ENCODE measurements around the gene CDC42BPB.

CDC42BPB gene

DNA sequence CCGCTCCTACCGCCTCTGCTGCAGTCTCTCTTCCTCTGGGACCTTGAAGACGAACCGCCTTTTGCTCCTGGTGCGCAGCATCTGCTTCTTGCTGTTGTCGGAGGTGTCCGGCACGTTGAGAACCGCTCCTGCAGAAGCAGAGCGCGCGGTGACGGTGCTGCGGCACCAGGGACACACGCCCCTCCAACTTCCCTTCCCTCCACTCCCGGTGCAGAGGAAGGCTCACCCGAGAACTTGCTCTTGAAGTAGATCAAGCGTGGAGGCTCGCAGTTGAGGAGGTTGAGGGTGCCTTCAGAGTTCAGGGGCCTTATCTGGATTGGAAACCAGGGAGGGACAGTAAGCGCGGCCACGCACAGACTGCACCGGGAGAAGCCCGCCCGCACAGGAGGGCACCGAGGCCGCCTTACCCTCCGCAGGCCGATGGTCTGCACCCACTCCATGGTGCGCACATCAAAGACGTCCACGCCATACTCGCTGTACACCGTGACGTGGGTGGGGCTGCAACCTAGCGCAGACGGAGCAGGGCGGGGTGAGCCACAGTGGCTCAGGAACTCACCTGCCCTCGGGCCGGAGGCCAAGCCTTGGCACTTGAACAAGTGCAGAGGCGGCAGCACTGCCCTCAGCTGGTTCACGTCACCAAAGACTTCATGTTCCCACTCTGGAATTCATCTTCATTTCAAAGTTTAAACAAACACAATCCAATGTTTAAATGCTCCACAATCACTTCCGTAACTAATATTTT is 117.4 kb downstream of the CDC42BPB start:
- H3K9me3 ChIP-seq (ENCODE audit: control insufficient read depth, low read depth, low read length), result no peaks in the 10 kb centered on the region
- no peaks in the 10 kb centered on the region for H3K27me3 ChIP-seq (ENCODE audit: control insufficient read depth, insufficient read depth, low read length)
- no peak overlapping the region for H3K4me3 ChIP-seq (ENCODE audit: low read length)
- no peak overlapping the region for H3K27ac ChIP-seq (ENCODE audit: low read length)
- H3K36me3 ChIP-seq (ENCODE audit: control insufficient read depth, low read depth, low read length), result peaks cover 39% of the 10 kb centered on the region
- H3K4me1 ChIP-seq (ENCODE audit: control insufficient read depth, low read depth, low read length), result no peaks in the 10 kb centered on the region
- H3K9ac ChIP-seq (ENCODE audit: low read length), result no peak overlapping the region

DNA sequence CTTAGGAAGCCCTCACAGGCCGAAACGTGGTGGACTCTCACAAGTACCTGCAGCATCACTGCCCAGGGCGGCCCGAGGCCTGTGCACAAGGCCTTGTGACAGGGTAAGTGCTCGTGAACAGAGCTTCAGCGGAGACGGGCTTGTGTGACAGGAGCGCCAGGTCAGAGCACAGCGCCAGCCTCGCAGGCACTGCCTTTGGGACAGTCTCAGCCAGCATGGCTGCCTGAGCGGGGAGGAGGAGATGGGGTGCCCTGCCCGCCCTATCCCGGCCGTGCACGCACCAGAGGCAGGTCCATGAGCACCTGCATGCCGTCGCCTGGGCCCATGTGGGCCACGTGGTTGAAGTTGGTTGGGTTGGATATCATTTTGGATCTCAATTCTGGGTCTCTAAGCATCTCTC is 118.0 kb downstream of the CDC42BPB start:
- H3K36me3 ChIP-seq (ENCODE audit: control insufficient read depth, low read depth, low read length), result peaks cover 38% of the 10 kb centered on the region
- H3K27me3 ChIP-seq (ENCODE audit: control insufficient read depth, insufficient read depth, low read length), result no peaks in the 10 kb centered on the region
- no peaks in the 10 kb centered on the region for H3K9me3 ChIP-seq (ENCODE audit: control insufficient read depth, low read depth, low read length)
- H3K9ac ChIP-seq (ENCODE audit: low read length), result no peak overlapping the region
- no peak overlapping the region for H3K27ac ChIP-seq (ENCODE audit: low read length)
- no peak overlapping the region for H3K4me3 ChIP-seq (ENCODE audit: low read length)
- H3K4me1 ChIP-seq (ENCODE audit: control insufficient read depth, low read depth, low read length), result no peaks in the 10 kb centered on the region

DNA sequence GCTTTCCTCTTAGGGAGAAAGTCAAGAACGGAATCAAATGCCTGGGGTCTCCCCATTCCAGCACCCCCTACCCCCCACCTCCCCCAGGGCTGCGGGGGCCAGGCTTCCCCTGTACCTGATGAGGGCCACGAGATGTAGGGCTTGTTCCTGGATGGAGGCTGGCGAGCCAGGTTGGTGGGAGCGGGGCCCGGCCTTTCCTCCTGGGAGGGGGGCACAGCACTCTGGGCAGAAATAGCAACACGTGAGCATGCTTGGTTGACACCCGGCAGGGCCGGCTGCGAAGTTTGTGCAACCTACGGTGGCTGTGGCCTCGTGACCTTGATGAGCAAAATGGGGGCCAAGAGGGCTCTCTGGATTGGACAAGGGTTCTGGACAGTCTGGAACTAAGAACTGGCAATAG is 119.2 kb downstream of the CDC42BPB start:
- Histone ChIP-seq H3K27ac (ENCODE audit: low read length) (no peak overlapping the region), H3K9ac (ENCODE audit: low read length) (no peak overlapping the region), H3K36me3 (ENCODE audit: control insufficient read depth, low read depth, low read length) (peaks cover 30% of the 10 kb centered on the region), H3K4me1 (ENCODE audit: control insufficient read depth, low read depth, low read length) (no peaks in the 10 kb centered on the region), H3K9me3 (ENCODE audit: control insufficient read depth, low read depth, low read length) (no peaks in the 10 kb centered on the region), H3K4me3 (ENCODE audit: low read length) (no peak overlapping the region), H3K27me3 (ENCODE audit: control insufficient read depth, insufficient read depth, low read length) (no peaks in the 10 kb centered on the region)

DNA sequence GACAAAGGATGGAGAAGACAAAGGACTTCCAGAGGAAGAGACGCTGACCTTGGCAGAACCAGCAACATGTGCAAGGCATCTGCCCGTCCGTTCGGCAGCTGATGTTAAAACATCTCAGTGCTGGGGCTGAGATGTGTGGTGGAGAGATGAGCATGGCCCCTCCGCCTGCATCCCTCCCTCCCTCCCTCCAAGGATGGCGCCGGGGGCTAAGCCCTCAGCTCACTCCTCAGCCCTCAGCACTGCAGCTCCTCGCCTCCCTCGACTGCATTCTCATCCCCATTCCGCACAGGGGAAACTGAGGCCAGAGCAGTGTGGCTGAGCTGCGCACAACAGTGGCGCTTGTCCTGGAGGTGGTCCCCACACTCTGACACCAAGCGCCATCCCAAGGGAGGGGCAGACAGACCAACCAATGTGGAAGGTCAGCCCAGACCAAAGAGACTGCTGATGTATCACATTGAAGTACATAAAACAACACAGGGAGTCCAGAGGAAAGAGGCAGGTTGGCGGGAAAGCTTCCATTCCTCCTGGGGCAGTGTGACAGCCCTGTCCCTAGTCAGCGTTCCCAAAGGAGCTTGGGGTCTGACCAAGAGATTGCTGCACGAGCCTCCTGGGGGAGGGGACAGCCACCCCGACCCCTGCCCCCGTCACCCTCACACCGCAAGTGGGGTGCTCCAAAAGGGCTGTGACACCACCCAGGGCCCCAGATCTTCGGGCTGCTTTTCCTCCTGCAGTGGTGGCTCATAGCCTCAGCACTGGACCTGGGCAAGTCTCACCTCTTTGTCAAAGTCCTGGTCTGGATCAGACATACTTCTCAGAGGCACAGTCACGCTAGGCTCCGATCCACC is 119.8 kb downstream of the CDC42BPB start:
- Histone ChIP-seq H3K36me3 (ENCODE audit: control insufficient read depth, low read depth, low read length) (peaks cover 31% of the 10 kb centered on the region), H3K27ac (ENCODE audit: low read length) (no peak overlapping the region), H3K27me3 (ENCODE audit: control insufficient read depth, insufficient read depth, low read length) (no peaks in the 10 kb centered on the region), H3K9ac (ENCODE audit: low read length) (no peak overlapping the region), H3K9me3 (ENCODE audit: control insufficient read depth, low read depth, low read length) (no peaks in the 10 kb centered on the region), H3K4me3 (ENCODE audit: low read length) (no peak overlapping the region), H3K4me1 (ENCODE audit: control insufficient read depth, low read depth, low read length) (no peaks in the 10 kb centered on the region)

DNA sequence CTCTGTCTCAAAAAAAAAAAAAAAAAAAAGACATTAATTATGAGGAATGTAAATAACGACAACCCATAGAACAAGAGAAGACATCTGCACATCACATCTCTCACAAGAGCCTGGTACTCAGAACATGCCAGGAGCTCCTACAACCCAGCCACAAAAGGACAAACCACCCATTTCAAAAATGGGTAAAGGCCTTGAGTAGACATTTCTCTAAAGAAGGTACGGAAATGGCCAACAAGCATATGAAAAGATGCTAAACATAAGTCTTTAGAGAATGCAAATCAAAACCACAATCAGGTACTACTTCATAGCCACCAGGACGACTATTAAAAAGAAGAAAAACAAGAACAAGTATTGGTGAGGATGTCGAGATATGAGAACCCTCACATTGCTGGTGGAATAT is 121.6 kb downstream of the CDC42BPB start:
- Histone ChIP-seq H3K4me1 (ENCODE audit: control insufficient read depth, low read depth, low read length) (no peaks in the 10 kb centered on the region), H3K4me3 (ENCODE audit: low read length) (no peak overlapping the region), H3K9me3 (ENCODE audit: control insufficient read depth, low read depth, low read length) (no peaks in the 10 kb centered on the region), H3K36me3 (ENCODE audit: control insufficient read depth, low read depth, low read length) (peaks cover 26% of the 10 kb centered on the region), H3K9ac (ENCODE audit: low read length) (no peak overlapping the region), H3K27me3 (ENCODE audit: control insufficient read depth, insufficient read depth, low read length) (peaks cover 9% of the 10 kb centered on the region), H3K27ac (ENCODE audit: low read length) (no peak overlapping the region)

DNA sequence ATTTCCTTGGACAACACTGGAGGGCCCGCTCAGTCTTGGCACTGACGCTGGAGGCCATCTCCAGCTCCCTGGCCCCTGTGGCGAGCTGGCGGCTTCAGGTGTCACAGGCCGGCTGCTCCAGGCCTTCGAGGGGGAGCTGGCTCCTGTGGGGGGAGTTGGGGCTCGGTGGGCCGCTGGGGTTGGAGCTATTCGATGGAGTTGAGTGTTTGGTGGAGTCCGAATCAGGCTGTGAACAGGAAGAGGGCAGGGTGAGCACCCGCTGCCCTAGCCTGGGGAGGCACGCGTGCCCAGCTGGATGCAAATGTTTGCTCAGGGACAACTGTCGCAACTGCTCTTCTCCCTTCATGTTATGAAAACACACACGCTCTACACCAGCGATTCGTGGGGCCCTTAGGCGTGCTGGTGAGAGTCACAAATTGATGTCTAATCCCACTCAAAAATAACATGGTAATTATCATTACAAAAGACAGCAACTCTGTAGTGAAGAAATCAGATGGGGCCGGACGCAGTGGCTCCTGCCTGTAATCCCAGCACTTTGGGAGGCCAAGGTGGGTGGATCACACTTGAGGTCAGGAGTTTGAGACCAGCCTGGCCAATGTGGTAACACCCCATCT is 123.6 kb downstream of the CDC42BPB start:
- Histone ChIP-seq H3K4me1 (ENCODE audit: control insufficient read depth, low read depth, low read length) (no peaks in the 10 kb centered on the region), H3K9me3 (ENCODE audit: control insufficient read depth, low read depth, low read length) (no peaks in the 10 kb centered on the region), H3K4me3 (ENCODE audit: low read length) (no peak overlapping the region), H3K9ac (ENCODE audit: low read length) (no peak overlapping the region), H3K27me3 (ENCODE audit: control insufficient read depth, insufficient read depth, low read length) (peaks cover 30% of the 10 kb centered on the region), H3K27ac (ENCODE audit: low read length) (no peak overlapping the region), H3K36me3 (ENCODE audit: control insufficient read depth, low read depth, low read length) (peaks cover 10% of the 10 kb centered on the region)

DNA sequence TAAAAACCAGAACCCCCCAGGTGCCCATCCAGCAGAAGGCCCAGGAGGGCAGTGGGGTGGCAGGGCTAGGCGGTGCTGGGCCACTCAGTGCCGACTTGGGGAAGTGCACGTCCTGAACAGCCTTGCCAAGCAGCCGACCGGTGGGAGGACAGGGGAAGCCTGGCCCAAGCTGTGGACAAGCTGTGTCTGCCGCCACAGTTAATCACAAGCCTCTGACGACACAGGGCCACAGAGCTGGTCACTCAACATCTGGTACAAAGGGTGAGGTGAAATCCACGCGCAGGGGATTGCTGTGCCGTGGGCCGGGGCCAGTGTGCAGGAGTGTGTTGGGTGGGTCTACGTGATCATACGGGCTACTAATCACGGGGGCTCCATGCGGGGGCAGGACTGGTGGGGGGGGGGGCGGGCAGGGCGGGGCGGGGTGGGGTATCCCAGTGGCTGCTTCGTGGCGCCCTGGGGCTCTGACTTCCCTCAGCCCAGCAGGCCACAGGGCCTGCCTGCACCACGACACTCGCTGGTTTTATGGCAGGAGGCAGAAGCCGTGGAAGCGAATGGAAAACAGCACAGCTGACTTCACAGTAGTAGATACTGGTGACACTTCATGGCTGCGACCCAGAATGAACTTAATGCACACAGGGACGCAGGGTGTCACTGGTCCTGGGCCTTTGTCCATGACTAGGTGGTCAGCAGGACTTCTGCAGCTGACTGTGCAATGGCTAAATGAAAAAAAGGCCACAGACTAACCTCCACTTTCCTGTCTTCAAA is 124.7 kb downstream of the CDC42BPB start:
- Histone ChIP-seq H3K36me3 (ENCODE audit: control insufficient read depth, low read depth, low read length) (peaks cover 10% of the 10 kb centered on the region), H3K4me3 (ENCODE audit: low read length) (no peak overlapping the region)

DNA sequence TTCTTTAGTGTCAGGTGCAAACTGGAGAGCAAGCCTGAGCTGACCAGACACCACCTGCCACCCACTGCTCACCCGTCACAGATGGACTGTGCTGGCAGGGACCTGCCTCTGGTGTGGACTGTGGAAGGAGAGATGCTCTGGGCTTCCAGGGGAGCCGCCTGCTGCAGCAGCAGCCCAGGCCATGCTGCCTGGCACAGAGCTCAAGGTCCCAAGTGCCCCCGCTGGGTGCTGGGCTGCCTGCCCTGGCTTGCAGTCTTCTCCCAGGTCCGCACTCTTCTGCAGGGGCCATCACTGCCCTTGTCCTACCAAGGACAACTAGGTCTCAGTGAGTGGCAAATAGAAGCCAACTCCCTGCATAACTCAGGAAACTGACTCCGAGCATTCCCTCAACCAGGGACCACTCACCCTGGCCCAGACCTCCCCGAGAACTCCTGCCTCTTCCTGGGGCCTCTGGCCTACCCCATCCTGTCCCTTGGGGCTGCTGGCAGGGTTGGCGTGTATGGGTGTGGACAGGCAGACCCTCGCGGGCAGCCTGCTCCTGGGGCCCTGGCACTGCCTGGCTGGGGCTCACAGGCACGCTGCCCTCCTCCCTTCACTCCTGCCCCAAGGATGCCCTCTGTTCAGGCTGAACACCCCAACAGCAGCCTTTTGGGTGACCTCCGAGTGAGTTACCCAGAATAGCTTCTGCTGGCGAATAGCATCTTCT is 125.6 kb downstream of the CDC42BPB start:
- no peaks in the 10 kb centered on the region for H3K9me3 ChIP-seq (ENCODE audit: control insufficient read depth, low read depth, low read length)
- H3K27me3 ChIP-seq (ENCODE audit: control insufficient read depth, insufficient read depth, low read length), result peaks cover 50% of the 10 kb centered on the region
- no peak overlapping the region for H3K9ac ChIP-seq (ENCODE audit: low read length)
- H3K4me3 ChIP-seq (ENCODE audit: low read length), result no peak overlapping the region
- no peak overlapping the region for H3K27ac ChIP-seq (ENCODE audit: low read length)
- H3K36me3 ChIP-seq (ENCODE audit: control insufficient read depth, low read depth, low read length), result peaks cover 7% of the 10 kb centered on the region
- peaks cover 4% of the 10 kb centered on the region for H3K4me1 ChIP-seq (ENCODE audit: control insufficient read depth, low read depth, low read length)

More for the DNA sequence above, 124.7 kb downstream of the CDC42BPB start:
- Histone ChIP-seq H3K27me3 (ENCODE audit: control insufficient read depth, insufficient read depth, low read length) (peaks cover 40% of the 10 kb centered on the region), H3K27ac (ENCODE audit: low read length) (no peak overlapping the region), H3K4me1 (ENCODE audit: control insufficient read depth, low read depth, low read length) (no peaks in the 10 kb centered on the region), H3K9ac (ENCODE audit: low read length) (no peak overlapping the region), H3K9me3 (ENCODE audit: control insufficient read depth, low read depth, low read length) (no peaks in the 10 kb centered on the region)

DNA sequence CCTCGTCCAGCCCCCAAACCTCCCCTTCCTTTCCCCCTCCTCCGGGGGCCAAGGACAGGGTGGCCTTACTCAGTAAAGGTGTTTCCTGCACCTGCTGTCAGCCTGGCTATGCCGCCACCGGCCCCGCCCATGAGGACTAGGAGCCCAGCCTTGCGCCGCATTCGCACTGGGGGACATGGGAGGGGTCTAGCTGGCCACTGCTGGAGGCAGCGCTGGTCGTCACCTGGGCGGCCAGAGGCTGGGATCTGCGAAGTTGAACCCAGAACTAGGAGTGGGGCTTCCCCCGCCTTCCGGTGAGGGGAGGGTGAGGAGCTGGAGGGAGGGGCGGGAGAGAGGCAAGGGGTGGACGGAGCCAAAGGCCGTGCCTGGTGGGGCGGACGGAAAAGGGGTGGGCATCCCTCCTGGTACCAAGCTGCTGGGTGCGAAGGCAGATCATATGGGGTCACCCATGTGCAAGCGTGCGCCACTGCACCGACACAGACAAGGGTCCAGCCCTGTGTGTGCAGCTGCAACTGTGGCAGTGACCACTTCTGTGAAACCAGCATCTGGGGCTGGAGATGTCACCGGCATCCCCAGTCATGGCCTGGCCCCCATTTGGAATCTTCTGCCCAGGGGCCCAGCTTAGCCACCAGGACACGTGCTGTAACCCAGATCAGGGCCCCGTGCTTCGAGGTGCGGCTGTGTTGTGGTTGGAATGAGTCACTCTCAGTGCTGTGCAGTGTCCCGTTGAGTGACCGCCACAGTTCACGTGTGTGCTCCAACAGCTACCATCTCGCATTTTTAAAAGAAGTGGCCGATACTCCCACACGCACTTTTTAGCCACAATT is 126.4 kb downstream of the CDC42BPB start:
- Histone ChIP-seq H3K9me3 (ENCODE audit: control insufficient read depth, low read depth, low read length) (no peaks in the 10 kb centered on the region), H3K27ac (ENCODE audit: low read length) (no peak overlapping the region), H3K9ac (ENCODE audit: low read length) (no peak overlapping the region), H3K36me3 (ENCODE audit: control insufficient read depth, low read depth, low read length) (peaks cover 7% of the 10 kb centered on the region), H3K27me3 (ENCODE audit: control insufficient read depth, insufficient read depth, low read length) (peaks cover 57% of the 10 kb centered on the region), H3K4me1 (ENCODE audit: control insufficient read depth, low read depth, low read length) (peaks cover 10% of the 10 kb centered on the region), H3K4me3 (ENCODE audit: low read length) (no peak overlapping the region)

DNA sequence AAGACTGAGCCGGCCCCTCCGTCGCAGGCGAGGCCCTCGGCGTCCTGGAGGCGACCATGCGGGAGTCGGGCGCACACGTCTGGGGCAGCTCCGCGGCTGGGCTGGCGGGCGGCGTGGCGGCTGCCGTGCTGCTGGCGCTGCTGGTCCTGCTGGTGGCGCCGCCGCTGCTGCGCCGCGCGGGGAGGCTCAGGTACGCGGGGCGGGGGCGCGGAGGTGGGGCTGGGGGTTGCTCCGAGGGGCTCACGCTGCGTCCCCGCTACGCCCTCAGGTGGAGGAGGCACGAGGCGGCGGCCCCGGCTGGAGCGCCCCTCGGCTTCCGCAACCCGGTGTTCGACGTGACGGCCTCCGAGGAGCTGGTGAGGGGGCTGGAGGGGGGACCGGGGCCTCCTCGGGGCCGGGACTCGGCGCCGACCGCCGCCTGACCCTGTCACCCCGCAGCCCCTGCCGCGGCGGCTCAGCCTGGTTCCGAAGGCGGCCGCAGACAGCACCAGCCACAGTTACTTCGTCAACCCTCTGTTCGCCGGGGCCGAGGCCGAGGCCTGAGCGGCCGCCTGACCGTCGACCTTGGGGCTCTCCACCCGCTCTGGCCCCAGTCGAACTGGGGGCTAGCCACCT is 127.1 kb downstream of the CDC42BPB start:
- peaks cover 65% of the 10 kb centered on the region for H3K27me3 ChIP-seq (ENCODE audit: control insufficient read depth, insufficient read depth, low read length)
- H3K36me3 ChIP-seq (ENCODE audit: control insufficient read depth, low read depth, low read length), result peaks cover 7% of the 10 kb centered on the region
- H3K9ac ChIP-seq (ENCODE audit: low read length), result no peak overlapping the region
- no peaks in the 10 kb centered on the region for H3K9me3 ChIP-seq (ENCODE audit: control insufficient read depth, low read depth, low read length)
- H3K27ac ChIP-seq (ENCODE audit: low read length), result no peak overlapping the region
- H3K4me3 ChIP-seq (ENCODE audit: low read length), result no peak overlapping the region
- H3K4me1 ChIP-seq (ENCODE audit: control insufficient read depth, low read depth, low read length), result peaks cover 10% of the 10 kb centered on the region
